Retinal pigment epithelial cell (primary cell): ENCODE measurements around the gene HK3.

ENCODE experiments used
- DNase-seq: peaks from one replicate; pipeline ENCODE4 v3.0.0-alpha.2; 2010; ENCODE audit warnings: low read depth
- H3K4me3 ChIP-seq: 2 replicates; pipeline ENCODE4 v1.5.1; 2011; ENCODE audit warnings: mild to moderate bottlenecking, low read length, control low read depth, moderate library complexity
- TF ChIP-seq, protein P1 (sequence below): conservative IDR thresholded peaks from 2 replicates; pipeline ENCODE4 v1.5.1; 2011; ENCODE audit warnings: low read depth, low read length, control low read depth, inconsistent platforms

Gene HK3

GRCh38 chr5:176918613-176919012, 19.5 kb upstream of the HK3 start:
- TF ChIP-seq, protein P1, sequence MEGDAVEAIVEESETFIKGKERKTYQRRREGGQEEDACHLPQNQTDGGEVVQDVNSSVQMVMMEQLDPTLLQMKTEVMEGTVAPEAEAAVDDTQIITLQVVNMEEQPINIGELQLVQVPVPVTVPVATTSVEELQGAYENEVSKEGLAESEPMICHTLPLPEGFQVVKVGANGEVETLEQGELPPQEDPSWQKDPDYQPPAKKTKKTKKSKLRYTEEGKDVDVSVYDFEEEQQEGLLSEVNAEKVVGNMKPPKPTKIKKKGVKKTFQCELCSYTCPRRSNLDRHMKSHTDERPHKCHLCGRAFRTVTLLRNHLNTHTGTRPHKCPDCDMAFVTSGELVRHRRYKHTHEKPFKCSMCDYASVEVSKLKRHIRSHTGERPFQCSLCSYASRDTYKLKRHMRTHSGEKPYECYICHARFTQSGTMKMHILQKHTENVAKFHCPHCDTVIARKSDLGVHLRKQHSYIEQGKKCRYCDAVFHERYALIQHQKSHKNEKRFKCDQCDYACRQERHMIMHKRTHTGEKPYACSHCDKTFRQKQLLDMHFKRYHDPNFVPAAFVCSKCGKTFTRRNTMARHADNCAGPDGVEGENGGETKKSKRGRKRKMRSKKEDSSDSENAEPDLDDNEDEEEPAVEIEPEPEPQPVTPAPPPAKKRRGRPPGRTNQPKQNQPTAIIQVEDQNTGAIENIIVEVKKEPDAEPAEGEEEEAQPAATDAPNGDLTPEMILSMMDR, result no peak
- H3K4me3 ChIP-seq, result no peak overlapping the region
- DNase-seq, result no peak

DNA sequence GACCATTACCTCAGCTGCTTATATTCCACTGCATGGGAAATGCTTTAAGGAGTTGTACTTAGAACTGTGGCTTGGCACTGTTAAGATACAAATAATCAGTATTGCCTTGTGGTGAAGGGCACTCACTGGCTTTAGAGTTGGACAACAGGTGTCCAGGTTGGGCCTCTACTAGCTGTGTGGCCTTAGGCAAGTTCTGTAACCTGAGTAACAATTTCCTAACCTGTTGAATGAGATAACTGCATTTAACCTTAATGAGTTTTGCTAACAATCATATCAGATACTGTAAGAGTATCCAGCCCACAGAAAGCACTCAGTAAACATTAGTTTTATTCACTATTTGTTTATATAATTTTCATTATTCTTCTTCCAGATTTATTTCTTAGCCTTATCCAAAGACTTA, 17.2 kb upstream of the HK3 start:
- TF ChIP-seq, protein P1, result no peak
- H3K4me3 ChIP-seq, result no peak overlapping the region
- DNase-seq, result no peak

DNA sequence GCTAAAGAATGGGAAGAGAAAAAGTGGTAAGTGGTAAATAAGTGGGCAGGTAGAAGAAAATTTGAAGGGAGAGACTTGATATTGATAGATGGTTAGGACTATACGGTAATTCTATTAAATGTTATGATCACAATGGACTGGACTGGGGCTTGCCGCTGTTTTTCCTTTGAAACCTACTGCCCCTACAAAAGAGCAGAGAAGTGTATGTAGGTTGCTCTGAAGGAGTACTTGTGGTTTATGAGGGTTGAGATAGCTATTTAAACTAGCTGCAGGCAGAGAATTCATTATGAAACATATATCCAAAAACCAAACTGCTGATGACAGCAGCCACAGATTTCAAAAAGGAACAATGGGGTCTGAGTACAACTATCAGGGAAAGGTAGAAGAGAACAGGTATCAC, 16.8 kb upstream of the HK3 start:
- H3K4me3 ChIP-seq, result no peak overlapping the region
- TF ChIP-seq, protein P1, result no peak
- no peak for DNase-seq

DNA sequence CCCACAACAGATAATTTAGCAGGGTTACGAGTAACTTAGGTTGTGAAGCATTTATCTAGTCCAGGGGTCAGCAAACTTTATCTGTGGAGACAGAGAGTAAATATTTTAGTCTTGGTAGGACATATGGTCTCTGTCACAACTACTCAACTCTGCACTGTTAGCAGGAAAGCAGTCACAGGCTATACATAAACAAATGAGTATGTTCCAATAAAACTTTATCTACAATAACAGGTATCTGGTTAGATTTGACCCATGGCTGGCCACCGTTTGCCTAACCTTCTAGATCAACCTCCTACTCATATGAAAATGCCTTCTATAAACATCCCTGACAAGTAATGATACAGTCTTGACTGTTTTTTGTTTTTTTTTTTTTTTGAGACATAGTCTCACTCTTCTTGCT, 13.0 kb upstream of the HK3 start:
- H3K4me3 ChIP-seq, result no peak overlapping the region
- DNase-seq, result no peak
- TF ChIP-seq, protein P1, result no peak

DNA sequence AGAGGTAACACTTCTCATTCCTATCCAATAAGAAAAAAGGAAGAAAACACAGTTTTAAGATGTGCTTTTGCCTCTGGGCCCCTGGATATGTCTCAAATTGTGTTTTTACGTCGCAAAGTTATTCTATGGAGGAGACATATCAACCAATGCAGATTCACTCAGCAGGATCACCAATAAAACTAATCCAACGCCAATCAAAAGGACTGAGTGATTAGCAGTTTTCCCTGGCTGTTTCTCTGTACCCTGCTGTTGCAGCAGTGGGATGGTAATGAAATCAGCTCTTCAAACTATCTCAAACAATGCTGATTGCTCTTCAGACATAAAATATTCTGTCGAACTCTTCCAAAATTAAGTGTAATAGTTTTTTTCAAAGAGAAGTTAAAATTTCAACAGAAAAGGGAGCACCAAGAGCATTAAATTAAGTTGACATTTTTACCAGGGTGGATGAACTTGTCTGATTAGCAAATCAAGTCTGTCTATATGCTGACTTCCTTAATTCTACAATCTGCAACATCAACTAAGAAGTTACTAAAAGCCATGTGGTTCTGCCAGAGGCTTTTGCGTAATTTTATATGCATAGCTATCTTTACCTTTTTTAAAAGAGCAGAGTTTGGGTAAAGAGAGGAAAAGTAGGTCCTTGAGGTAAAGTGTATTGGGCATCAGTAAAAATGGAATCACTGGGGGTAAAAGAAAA, 9.7 kb upstream of the HK3 start:
- TF ChIP-seq, protein P1, result no peak
- H3K4me3 ChIP-seq, result no peak overlapping the region
- DNase-seq, result no peak

GRCh38 chr5:176906796-176907195, 7.7 kb upstream of the HK3 start:
- no peak for DNase-seq
- H3K4me3 ChIP-seq, result no peak overlapping the region
- TF ChIP-seq, protein P1, result no peak

GRCh38 chr5:176906126-176906525, 7.0 kb upstream of the HK3 start:
- H3K4me3 ChIP-seq, result no peak overlapping the region
- TF ChIP-seq, protein P1, result no peak
- no peak for DNase-seq
